HG03025 (cell line): ENCODE data around the gene HMGXB3.
"Not testable (repeated sequence)": the region's sequence is repeated elsewhere in the genome, so short reads cannot be mapped to it uniquely, and the experiment has no call there.

Experiments
- ATAC-seq: cut with Tn5 transposase; IDR thresholded peaks from one replicate; pipeline ENCODE4 v1.9.1; 2021; ENCODE audit warnings: mild to moderate bottlenecking, moderate library complexity; ENCODE audit not compliant: unreplicated experiment, low FRiP score

Gene HMGXB3

DNA sequence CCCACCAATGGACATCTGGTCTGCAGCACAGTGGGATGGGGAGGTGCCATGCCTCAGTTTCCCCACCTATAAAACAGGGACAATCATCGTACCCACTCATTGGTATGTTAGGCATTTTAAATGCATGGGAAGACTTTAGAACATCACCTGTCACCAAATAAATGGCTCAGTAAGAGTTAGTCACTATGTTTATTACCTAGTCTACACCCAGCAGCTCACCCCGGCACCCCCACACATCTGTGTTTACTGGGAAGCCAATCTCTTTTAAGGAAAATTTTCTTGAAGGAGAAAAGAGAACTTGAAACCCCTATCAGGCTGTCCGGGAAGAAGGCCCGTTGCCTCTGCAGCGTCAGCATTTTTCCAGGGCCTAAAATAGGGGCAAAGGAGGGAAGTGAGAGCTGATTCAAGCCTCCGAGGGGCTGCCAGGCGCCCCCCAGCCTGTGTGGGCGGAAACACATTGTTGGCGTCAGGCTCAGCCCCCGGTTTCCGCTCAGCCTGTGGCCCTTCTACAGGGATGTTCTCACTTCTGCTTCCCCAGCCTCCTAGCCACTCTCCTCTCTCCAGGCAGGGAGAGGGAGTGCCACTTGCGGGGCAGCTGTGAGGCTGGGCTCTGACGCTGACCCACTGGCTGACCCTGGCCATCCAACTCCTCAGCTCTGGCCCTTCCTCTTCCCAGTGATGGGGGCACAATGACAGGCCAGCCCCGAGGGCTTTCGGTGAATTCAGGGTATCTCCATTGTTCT, 81.2 kb downstream of the HMGXB3 start:
- peak; percentile 79 for ATAC-seq

DNA sequence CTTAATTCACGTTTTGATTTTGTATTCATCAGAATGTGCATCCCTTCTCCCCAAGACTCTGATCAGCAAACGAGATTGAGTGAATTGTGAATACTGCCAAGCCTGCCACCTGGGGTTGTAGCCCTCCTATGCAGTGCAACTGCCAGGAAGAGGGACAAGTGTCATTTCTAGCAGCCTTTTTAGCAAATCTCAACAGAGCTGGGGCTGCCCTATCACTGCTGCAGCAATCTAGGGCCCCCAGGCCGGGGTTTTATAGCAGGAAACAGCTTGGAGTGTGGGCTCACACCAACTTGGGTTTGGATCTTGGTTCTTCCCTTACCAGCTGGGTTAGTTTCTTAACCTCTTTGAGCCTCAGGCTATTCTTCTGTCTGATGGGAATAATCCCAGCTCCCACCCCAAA, 81.8 kb downstream of the HMGXB3 start:
- no peak for ATAC-seq

- ATAC-seq, result no peak
Observed at GRCh38 chr5:150082889-150083288, 82.3 kb downstream of the HMGXB3 start.

DNA sequence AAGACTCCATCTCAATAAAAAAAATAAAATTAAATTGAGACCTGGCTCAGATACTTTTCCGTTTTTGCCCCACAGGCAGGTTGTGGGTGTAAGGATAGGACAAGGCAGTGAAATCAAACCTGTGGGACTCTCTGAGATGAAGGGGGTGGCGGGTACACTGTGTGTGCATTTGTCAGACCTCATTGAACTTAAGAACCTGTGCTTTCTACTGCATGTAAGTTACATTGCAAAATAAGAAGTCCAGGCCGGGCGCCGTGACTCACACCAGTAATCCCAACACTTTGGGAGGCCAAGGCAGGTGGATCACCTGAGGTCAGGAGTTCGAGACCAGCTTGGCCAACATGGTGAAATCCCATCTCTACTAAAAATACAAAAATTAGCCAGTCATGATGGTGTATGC, 84.2 kb downstream of the HMGXB3 start:
- not testable (repeated sequence) for ATAC-seq

DNA sequence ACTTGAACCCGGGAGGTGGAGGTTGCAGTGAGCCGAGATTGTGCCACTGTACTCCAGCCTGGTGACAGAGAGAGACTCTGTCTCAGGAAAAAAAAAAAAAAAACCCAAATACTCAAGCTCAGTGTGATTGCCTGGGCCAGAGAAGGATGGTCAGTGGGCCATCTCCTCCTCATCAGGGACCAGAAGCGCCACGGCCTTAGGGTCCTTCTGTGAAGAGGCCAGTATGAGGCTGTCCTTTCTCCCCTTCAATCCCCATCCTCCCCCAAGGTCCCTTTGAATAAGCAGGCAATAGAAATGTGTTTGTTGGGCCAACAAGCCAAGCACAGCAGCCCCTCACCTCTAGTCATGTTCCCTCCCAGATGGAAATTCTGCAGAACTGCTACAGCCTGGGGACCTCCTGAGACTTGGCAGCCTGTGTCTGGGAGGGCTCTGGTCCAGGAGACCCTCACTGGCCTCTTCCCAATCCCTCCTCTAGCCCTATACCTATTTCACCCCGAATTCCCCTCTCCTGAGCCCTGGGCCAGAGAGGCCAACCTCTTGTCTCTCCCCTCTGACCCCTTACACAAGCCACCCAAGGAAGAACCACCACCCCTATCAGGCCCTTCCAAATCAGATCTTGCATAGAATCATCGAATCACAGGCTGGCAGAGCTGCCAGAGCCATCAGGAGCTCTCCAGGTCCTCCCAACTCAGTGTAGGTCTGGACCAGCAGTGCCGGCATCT, 84.8 kb downstream of the HMGXB3 start:
- ATAC-seq, result no peak

GRCh38 chr5:150085950-150086715, 85.6 kb downstream of the HMGXB3 start, which contains the start of gene CSF1R:
Gene CSF1R, minus strand, starts transcription at chr5:150086554. Its CDS starts 127 bp downstream, at chr5:150086427.
- no peak for ATAC-seq

DNA sequence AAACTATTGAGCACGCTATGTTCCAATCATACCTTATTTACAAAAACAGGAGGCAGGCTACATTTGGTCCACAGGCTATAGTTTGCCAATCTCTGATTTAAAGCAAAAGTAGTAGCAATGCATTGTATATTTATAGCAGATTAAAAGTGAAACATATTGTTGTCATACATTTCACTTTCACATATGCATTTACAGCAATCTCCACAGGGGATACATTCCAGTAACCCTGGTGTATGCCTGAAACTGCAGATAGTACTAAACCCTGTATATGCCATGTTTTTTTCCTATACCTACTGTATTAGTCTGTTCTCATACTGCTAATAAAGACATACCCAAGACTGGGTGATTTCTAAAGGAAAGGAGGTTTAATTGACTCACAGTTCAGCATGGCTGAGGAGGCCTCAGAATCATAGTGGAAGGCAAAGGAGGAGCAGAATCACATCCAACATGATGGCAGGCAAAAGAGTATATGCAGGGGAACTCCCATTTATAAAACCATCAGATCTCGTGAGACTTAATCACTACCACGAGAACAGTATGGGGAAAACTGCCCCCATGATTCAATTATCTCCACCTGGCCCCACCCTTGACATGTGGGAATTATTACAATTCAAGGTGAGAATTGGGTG, 91.7 kb downstream of the HMGXB3 start:
- ATAC-seq, result no peak

DNA sequence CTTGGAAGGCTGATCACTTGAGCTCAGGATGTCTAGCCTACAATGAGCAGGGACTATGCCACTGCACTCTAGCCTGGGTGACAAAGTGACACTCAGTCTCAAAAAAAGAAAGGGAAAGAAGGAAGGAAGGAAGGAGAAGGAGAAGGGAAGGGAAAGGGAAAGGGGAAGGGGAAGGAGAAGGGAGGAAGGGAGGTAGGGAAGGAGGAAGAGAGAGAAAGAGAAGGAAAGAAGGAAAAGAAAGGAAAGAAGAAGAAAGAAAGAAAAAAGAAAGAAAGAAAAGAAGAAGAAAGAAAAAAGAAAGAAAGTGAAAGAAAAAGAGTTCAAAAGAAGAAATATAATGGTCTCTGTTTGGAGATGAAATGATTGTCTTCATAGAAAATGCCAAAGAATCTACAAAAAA, 96.6 kb downstream of the HMGXB3 start:
- no peak for ATAC-seq

DNA sequence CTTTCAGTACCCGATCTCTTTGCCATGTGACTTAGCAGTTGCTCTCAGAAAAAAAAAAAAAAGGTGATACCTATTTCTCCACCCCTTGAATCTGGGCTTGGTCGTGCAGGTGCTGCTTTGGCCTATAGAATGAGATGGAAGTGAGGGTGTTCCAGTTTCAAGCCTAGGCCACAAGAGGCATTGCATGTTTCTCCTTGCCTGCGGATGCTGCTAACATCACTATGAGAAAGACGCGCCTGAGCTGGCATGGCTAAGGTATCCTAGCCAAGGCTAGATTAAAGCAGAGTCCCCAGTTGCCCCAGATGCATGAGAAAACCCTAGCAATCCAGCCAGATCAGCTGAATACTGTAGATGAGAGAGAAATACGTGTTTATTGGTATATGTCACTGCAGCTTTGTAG, 100.5 kb downstream of the HMGXB3 start:
- ATAC-seq, result no peak
